ENCODE data around the gene HIVEP1.

Gene HIVEP1

DNA sequence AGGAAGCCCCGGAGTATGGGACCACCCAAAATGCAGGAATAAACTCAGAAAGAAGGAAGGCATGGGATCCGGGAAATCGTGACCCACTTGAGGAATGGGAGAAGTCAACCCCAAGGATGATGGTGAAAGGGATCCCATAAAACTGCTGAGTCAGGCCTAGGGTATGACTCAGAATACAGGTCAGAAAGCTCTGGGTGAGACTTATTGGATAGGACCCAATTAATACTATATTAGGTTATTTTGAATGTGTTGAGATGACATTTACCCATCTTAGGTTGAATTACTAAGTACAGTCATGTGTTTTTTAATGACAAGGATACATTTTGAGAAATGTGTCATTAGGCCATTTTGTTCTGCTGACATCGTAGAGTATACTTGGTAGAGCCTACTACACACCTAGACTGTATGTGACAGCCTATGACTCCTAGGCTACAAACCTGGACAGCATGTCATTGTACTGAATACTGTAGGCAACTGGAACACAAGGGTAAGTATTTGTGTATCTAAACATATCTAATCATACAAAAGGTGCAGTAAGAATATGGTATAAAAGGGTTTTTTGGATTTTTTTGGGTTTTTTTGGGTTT lies 17.1 kb upstream of the HIVEP1 start:
- no peak for DNase-seq (ENCODE audit: low read depth, low spot score)

- no peak for DNase-seq (ENCODE audit: low read depth, low spot score)
Measured at GRCh38 chr6:11996751-11997150, 15.4 kb upstream of the HIVEP1 start.

DNA sequence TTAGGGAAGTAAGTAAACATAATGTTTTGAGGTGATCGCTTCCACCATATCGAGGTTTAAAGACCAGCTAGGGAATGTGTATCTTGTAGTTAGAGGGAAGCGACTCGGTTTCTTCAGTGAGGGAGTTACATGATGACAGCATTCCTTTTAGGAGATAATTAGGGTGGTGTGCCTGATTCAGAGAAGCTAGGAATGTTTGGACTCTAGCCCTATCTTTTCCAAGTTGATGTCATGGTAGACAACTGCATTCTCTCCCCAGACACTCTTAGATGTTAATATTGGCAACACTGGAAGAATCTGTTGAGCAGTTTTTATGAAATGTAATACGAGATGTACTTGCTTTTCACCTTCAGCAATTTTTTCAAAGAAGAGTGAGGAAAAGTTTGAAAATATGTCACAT lies 12.9 kb upstream of the HIVEP1 start:
- no peak for DNase-seq (ENCODE audit: low read depth, low spot score)

DNA sequence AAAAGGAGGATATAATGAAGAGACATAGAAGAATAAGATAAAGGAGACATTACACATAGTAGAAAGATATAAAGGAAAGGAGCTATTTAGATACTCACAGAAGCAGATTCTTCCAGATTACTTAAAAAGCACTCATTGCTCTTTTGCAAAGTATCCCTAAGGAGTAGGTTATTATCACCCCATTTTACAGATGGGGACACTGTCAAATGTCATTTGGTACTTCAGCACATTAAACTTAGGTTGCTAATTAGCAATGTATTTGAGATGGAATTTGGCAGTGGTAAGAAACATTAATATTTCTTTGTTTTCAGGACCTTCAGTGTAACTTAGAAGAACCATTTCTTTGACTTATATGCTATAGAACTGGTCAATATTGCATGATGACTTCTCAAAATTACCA lies 11.9 kb upstream of the HIVEP1 start:
- DNase-seq (ENCODE audit: low read depth, low spot score) = no peak

DNA sequence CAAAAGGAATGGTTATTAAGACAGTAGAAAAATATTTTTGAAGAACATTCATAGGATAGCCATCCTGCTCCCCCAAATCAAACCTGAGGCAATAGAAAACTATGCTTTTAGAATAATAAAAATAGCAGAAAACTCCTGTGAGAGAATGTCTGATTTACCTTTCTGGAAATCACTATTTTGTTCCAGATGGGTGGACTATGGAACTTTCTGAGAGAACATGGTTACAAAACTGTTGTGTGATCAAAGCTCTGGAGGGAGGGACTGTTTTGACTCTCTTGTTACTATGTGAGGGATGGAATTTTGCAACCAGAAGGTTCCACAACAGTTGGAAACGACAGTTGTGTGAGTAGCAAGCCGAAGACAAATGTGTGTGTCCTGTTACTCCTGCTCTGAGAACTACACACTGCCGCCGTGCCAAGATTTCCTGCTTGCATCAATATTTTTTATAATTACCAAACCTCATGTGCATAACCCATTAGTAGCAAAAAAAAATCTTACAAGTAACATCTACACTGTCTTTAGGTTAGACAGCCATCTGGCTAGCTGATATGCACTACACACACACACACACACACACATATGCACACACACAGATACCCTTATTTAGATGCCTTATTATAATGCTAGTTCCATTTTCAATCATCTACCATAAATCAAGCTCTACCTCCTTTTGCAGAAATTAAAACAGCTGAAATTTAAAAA lies 11.0 kb upstream of the HIVEP1 start:
- no peak for DNase-seq (ENCODE audit: low read depth, low spot score)

GRCh38 chr6:12001706-12002435 lies 10.2 kb upstream of the HIVEP1 start:
- DNase-seq (ENCODE audit: low read depth, low spot score) = no peak

GRCh38 chr6:12007473-12007872 lies 4.6 kb upstream of the HIVEP1 start:
- no peak for DNase-seq (ENCODE audit: low read depth, low spot score)

DNA sequence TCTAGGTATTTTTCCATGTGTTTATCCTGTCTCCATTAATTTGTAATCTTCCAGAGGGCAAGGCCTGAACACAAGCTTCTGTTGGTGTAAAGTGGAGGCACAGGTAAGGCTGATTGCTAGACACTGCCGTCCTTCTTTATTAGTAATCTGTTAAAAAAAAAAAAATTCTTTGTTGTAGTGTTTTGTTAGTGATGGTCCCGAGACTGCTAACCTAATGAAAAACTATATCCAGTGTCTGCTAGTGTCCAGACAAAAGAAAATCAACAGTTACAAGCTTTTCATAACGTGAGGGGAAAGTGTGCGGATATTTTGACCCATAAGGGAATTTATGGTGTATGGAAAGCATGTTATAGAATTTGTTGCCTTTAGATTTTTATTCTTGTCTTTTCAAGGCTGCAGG lies 4.2 kb upstream of the HIVEP1 start:
- no peak for DNase-seq (ENCODE audit: low read depth, low spot score)

DNA sequence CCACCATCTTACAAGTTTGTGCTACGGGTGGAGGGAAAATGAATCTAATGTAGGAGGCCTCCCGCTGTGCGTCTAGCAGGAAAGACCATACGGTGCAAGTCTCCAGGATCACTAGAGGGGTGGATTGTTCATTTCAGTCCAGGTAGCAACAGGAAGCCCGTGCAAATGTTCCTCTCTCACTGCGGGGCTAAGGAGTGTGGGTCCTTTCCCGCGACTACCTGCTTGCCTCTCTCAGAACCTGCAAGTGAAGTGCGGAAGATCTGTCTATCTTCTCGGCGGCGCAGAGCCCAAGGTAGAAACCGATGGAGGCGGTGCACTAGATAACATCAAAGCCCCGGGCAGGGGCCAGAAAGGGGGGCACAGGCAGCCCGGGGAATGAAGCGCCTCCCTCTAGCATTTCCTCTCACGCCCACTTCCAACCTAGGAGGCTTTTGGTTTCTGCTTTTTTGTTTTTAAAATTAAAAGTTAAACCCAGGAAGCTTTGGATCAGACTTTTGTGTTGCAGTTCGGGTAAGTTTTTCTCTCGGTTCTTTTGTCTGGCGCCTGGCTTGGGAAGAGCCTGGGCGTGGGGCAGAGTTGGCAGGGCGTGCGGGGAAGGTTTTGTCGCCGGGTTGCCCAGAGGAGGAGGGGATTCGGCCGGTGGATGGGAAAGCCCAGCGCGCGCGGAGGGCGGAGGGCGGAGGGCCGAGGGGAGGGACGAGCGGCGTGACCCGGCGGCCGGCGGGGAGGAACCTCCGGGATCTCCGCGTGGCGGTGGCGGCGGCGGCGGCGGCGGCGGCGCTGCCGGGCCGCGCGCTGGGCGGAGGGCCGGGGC lies 3.5 kb upstream of the HIVEP1 start:
- DNase-seq (ENCODE audit: low read depth, low spot score) = peak; percentile 69

DNA sequence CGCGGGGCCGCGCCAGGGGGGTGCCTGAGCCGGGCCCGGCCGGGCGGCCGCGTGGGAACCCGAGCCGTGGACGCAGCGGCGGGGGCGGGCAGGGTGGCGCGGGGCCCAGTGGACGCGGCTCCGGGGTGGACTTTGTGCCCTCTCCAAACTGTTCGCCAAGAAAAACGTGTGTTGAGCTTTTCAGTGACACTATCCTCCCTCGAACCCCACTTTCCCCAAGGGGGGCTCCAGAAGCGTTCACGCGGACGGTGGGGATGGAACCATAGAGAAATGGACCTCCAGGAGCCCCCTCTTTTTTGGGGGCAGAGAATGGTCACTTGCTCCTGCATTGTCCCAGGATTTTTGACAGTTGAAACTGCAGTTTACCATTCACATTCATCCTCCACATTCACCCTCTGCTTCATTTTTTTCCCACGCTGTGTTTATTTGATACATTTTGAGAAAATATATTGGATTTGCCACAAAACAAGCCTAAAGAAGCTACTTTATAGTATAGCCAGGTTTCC lies 2.9 kb upstream of the HIVEP1 start:
- no peak for DNase-seq (ENCODE audit: low read depth, low spot score)

DNA sequence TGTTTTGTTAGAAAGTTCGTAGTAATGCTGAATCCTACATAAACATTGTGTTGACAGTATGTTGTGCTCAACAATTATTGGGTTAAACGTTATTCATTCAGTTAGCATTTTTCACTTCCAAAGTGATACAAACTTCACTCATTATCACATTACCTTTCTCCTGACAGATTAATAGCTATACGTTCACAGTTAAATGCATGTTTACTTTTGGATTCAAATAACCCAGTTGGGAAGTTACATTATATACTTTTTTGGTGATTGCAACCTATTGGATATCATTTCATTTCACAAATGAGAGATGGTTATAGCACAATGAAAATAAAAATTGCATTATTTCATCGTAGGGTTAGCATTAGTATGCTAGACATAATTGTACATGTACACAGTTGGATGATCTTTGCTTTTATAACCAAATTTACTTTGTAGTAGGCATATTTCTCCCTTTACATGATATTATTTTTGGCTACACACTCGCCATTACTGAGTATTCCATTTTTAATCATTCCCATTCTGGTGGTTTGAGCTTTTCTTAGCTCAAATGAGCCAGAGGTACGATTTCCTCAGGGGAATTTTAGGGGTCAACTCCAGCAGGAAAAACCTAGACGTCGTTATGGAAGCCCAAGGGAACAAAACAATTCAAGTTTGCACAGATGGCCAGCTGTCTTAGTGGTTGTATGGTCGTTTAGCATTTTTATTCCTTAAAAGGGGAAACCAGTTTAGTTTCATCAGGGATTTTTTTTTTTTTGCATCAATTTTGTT lies 2.1 kb upstream of the HIVEP1 start:
- DNase-seq (ENCODE audit: low read depth, low spot score) = no peak

DNA sequence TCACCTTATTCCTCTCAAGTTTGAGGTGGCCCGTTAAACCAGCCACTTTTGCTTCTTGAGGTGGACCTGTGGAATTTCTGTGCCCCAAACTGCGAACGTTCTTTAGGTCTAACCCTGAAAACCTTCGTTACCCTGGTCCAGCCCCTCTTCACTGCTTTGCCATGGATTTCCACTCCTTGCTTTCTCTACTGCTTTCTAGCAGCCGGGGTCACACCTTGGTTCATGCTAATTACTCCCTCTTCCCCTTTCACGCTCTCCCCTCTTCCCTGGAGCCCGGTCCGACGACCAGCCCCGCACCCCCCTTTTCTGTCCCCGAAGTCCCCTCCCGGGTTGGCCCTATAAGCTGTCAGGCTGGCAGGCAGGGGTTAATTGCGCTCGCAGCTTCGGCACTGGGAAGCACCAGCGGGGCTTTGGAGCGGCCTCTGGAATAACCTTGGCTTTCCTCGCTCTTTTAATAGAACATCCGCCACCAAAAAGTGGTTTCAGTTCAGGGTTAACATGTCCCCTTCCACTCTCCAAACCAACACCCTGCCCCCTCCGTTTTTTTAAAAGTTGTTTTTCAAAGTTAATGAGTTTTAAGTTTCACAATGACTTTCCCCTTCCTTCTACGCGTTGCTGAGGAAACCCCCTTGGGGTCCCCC lies 1.4 kb upstream of the HIVEP1 start:
- DNase-seq (ENCODE audit: low read depth, low spot score) = no peak

DNA sequence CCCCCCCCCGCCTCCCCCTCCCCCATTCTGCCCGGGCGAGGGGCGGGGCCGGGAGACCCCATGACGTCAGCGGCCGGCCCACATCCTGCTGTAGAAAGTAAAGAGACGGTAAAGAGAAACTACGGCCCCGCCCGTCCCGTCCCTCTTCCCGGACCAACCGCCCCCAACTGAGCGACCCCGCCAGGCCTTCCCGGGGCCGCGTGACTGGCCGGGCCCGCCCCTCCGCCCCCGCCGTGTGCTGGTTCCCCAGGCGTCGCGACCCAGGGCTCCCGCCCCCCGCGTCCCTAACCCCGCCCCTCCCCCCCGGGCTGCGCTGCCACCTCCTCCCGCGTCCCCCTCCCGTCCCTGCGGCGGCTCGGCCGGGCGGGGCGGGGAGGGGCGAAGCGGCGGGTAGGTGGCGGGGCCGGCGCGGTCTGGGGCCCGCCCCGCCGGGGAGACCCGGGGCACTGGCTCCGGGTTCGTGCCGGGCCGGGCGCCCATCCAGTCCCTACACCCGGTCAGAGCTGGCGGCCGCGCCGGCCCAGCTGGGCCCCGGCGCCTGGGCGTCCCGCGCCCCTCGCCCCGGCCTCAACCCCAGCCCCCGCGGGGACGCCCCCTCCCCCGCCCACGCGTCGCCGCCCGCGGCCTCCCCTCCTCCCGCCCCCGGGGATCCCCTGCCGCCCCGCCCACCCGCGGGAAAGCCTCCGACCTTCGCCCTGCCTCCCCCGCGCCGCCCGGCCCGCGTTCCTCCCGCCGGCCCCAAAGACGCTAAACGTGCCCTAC lies 655 bp upstream of the HIVEP1 start:
- peak; percentile 93 for DNase-seq (ENCODE audit: low read depth, low spot score)

GRCh38 chr6:12012558-12013306 lies 620 bp downstream of the HIVEP1 start:
- peak; percentile 54 for DNase-seq (ENCODE audit: low read depth, low spot score)

DNA sequence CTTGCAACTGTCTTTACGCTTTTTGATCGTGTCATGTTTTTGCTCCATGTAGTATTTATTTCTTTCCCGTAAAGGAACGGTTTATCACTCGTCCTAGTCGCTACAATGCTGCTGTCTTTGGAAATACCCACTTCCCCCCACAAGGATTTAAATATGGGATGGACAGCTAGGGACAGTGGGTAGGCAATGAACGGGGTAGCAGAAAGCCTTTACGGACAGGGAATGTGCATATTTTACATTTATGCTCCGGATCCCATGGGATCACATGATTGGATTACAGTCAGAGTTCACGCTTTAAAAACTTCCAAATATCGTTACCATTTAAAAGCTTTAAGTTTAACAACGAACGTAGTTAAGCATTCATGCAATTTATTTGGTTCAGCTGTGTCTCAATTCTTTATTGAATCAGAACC lies 1.2 kb downstream of the HIVEP1 start:
- DNase-seq (ENCODE audit: low read depth, low spot score) = no peak

DNA sequence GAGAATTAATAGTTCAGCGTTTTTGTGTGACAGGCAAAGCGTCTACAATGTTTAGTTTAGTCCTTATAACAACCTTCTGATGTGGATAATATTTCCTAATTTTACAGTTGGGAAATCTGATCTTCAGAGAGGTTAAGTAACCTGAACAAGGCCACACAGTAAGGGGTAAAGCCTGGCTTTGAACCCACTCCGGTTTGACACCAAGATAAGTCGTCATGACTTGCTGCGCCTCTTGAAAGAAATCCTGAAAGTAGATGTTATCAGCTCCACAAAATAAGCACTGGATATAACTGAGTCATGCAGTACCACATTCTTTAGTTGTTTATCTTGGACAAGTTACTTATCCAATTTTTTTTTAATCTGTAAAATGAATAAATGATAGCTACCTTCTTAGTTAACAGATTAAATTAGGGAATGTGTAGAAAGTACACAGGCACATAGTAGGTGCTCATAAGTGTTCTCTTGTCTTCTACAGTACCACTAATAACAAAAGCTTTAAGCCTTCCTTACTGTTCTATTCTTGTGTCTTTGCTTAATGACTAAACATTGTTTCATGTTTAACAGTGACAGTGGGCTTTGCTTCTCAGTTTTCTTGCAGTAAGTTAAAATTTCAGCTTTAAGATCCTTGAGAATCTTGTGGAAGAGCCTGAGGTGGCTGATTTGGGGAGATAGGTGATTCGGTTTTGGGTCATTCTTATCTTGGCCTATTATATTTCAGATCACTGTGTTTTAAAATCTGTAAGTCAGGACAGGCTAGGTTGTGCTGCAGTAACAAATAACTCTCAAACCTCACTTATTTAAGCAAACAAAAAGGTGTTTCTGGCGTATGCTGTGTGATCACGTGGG lies 2.1 kb downstream of the HIVEP1 start:
- DNase-seq (ENCODE audit: low read depth, low spot score) = no peak

- no peak for DNase-seq (ENCODE audit: low read depth, low spot score)
Measured at GRCh38 chr6:12014873-12015149, 2.7 kb downstream of the HIVEP1 start.

- DNase-seq (ENCODE audit: low read depth, low spot score) = no peak
Measured at GRCh38 chr6:12017263-12017662, 5.2 kb downstream of the HIVEP1 start.

Data from activated naive CD8-positive, alpha-beta T cell treated with anti-CD3 and anti-CD28 coated beads, Interleukin-2, amount 50 U/mL, for 16 hours (primary cell).